Astrocyte of the spinal cord (primary cell): ENCODE data around the gene MAP4K4.

Source experiments
- DNase-seq: peaks from one replicate; pipeline ENCODE4 v3.0.0; 2011; ENCODE audit warnings: low read depth, low spot score
- H3K4me3 ChIP-seq: 2 replicates; pipeline ENCODE4 v1.5.1; 2011; ENCODE audit warnings: low read depth, mild to moderate bottlenecking, low read length, moderate library complexity
- CTCF ChIP-seq: IDR thresholded peaks from 2 replicates; pipeline ENCODE4 v1.5.1; 2012; ENCODE audit warnings: low read depth, mild to moderate bottlenecking, low read length, inconsistent platforms
- in situ Hi-C: cut with HindIII; loops from 2 replicates; pipeline ENCODE4 v1.10.0; 2017; ENCODE audit warnings: low sequenced_read_pairs

Gene MAP4K4

GRCh38 chr2:101833890-101834523 lies 136.5 kb downstream of the MAP4K4 start:
- in situ Hi-C loops, result no loop called here

GRCh38 chr2:101837354-101837753 lies 139.8 kb downstream of the MAP4K4 start:
- no peak overlapping the region for H3K4me3 ChIP-seq
- in situ Hi-C loops, result no loop called here
- no peak for DNase-seq
- TF ChIP-seq CTCF, result no peak

More at GRCh38 chr2:101833890-101834523, 136.5 kb downstream of the MAP4K4 start:
- no peak for TF ChIP-seq CTCF
- no peak overlapping the region for H3K4me3 ChIP-seq
- DNase-seq, result no peak

GRCh38 chr2:101841679-101842327 lies 144.3 kb downstream of the MAP4K4 start:
- no peak for TF ChIP-seq CTCF
- in situ Hi-C loops, result no loop called here
- no peak overlapping the region for H3K4me3 ChIP-seq
- DNase-seq, result no peak

GRCh38 chr2:101842471-101842870 lies 145.0 kb downstream of the MAP4K4 start:
- in situ Hi-C loops, result no loop called here
- no peak for DNase-seq
- no peak overlapping the region for H3K4me3 ChIP-seq
- no peak for TF ChIP-seq CTCF

- DNase-seq, result no peak
- H3K4me3 ChIP-seq, result no peak overlapping the region
- in situ Hi-C loops, result no loop called here
- TF ChIP-seq CTCF, result no peak
Measured at GRCh38 chr2:101843048-101843447, 145.5 kb downstream of the MAP4K4 start.

- no peak for TF ChIP-seq CTCF
- no peak for DNase-seq
- in situ Hi-C loops, result no loop called here
- no peak overlapping the region for H3K4me3 ChIP-seq
Measured at GRCh38 chr2:101843471-101843870, 146.0 kb downstream of the MAP4K4 start.
